ENCODE results near the gene ABHD10. TPM values are rescaled to one million over a fixed set of nuclear protein-coding genes. Genes with fewer than 3 reads are reported as not detected.

The ABHD10 gene
- total RNA-seq, 1 experiment from 2014 or later, result 30.3 TPM

DNA sequence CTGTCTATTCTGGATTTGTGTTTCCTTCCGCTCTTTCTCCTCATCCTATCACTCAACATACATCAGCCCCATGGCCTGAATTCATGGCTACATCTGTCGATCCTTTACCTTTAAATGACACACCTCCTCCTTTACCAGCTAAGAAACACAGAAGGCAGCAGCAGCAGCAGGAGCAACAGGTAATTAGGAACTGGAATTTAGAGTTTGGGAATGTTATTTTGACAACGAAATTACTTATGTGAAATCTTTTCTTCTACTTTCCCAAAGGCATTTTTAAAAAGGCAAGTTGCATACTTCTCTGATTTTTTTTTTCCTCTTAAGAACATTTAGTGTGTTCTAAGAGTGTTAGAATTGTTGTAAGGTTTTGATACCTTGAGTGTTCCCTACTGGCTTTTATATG lies 29.1 kb upstream of the ABHD10 start:
- no TSS peak for BruUV-seq (replicated peaks)
- H3K4me3 ChIP-seq (ENCODE audit: low read depth in 2 of 2, low read length in 2 of 2), result no peak overlapping the region
- peaks cover 2% of the 10 kb centered on the region; the same call in 1 of the 2 replicates for H3K27me3 ChIP-seq (ENCODE audit: control insufficient read depth, insufficient read depth, low read length)
- H3K27ac ChIP-seq (ENCODE audit: low read length), result no peak overlapping the region
- POLR2A ChIA-PET, result no interaction called here
- no peak for ATAC-seq
- no peaks in the 10 kb centered on the region for H3K4me1 ChIP-seq (ENCODE audit: control insufficient read depth, insufficient read depth, low read length)
- H3K36me3 ChIP-seq (ENCODE audit: control insufficient read depth, insufficient read depth, low read length), result no peaks in the 10 kb centered on the region
- no peaks in the 10 kb centered on the region for H3K9me3 ChIP-seq (ENCODE audit: control insufficient read depth, insufficient read depth, low read depth, low read length)
- TF ChIP-seq, protein P1, sequence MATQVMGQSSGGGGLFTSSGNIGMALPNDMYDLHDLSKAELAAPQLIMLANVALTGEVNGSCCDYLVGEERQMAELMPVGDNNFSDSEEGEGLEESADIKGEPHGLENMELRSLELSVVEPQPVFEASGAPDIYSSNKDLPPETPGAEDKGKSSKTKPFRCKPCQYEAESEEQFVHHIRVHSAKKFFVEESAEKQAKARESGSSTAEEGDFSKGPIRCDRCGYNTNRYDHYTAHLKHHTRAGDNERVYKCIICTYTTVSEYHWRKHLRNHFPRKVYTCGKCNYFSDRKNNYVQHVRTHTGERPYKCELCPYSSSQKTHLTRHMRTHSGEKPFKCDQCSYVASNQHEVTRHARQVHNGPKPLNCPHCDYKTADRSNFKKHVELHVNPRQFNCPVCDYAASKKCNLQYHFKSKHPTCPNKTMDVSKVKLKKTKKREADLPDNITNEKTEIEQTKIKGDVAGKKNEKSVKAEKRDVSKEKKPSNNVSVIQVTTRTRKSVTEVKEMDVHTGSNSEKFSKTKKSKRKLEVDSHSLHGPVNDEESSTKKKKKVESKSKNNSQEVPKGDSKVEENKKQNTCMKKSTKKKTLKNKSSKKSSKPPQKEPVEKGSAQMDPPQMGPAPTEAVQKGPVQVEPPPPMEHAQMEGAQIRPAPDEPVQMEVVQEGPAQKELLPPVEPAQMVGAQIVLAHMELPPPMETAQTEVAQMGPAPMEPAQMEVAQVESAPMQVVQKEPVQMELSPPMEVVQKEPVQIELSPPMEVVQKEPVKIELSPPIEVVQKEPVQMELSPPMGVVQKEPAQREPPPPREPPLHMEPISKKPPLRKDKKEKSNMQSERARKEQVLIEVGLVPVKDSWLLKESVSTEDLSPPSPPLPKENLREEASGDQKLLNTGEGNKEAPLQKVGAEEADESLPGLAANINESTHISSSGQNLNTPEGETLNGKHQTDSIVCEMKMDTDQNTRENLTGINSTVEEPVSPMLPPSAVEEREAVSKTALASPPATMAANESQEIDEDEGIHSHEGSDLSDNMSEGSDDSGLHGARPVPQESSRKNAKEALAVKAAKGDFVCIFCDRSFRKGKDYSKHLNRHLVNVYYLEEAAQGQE (IDR thresholded peaks at IDR 0.05; ENCODE audit: insufficient read depth in 1 of 2, low read depth in 2 of 2, low read length in 1 of 2), result no peak
- TF ChIP-seq, protein P2, sequence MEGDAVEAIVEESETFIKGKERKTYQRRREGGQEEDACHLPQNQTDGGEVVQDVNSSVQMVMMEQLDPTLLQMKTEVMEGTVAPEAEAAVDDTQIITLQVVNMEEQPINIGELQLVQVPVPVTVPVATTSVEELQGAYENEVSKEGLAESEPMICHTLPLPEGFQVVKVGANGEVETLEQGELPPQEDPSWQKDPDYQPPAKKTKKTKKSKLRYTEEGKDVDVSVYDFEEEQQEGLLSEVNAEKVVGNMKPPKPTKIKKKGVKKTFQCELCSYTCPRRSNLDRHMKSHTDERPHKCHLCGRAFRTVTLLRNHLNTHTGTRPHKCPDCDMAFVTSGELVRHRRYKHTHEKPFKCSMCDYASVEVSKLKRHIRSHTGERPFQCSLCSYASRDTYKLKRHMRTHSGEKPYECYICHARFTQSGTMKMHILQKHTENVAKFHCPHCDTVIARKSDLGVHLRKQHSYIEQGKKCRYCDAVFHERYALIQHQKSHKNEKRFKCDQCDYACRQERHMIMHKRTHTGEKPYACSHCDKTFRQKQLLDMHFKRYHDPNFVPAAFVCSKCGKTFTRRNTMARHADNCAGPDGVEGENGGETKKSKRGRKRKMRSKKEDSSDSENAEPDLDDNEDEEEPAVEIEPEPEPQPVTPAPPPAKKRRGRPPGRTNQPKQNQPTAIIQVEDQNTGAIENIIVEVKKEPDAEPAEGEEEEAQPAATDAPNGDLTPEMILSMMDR (IDR thresholded peaks at IDR 0.05), result no peak
- no peak for TF ChIP-seq POLR2AphosphoS5 (IDR thresholded peaks at IDR 0.05; ENCODE audit: low read depth, low read length)
- TF ChIP-seq TCF7L2 (IDR thresholded peaks at IDR 0.05; ENCODE audit: low read depth, low read length), result no peak
- TF ChIP-seq SIN3A (IDR thresholded peaks at IDR 0.05; ENCODE audit: borderline replicate concordance, insufficient read depth, low read depth, low read length), result no peak
- in situ Hi-C loops (cut with HindIII; ENCODE audit: low pct_unique_long_range_greater_than_20kb, low sequenced_read_pairs), result no loop called here
- intact Hi-C loops (cut with micrococcal nuclease; ENCODE audit: unreplicated experiment), result no loop called here
- no peak for DNase-seq (ENCODE audit: low read depth, low spot score)
- CTCF ChIA-PET, result no interaction called here

DNA sequence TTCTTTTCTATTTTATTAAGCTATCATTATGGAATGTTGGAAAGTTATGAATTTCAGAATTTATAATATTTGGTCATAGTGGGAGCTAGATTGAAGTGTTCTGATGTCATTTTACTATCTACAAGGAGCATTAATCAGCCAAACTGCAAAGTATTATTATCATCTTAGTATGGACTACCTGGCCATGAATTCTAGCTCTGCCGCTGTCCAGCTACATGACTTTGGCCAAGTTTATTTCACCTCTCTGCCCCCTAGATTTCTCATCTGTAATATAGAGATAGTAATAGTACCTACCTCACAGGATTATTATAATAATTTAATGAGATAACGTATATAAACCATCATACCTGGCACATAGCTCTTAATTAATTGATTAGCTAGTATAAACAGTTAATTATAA lies 27.8 kb upstream of the ABHD10 start:
- CTCF ChIA-PET, result no interaction called here
- ATAC-seq, result no peak

More for the DNA sequence above, 27.8 kb upstream of the ABHD10 start:
- no peak for DNase-seq (ENCODE audit: low read depth, low spot score)
- no peak overlapping the region for H3K4me3 ChIP-seq (ENCODE audit: low read depth in 2 of 2, low read length in 2 of 2)
- POLR2A ChIA-PET, result no interaction called here
- H3K27ac ChIP-seq (ENCODE audit: low read length), result no peak overlapping the region
- no TSS peak for BruUV-seq (replicated peaks)
- no peaks in the 10 kb centered on the region for H3K9me3 ChIP-seq (ENCODE audit: control insufficient read depth, insufficient read depth, low read depth, low read length)
- TF ChIP-seq, protein P1 (IDR thresholded peaks at IDR 0.05; ENCODE audit: insufficient read depth in 1 of 2, low read depth in 2 of 2, low read length in 1 of 2), result no peak
- TF ChIP-seq, protein P2 (IDR thresholded peaks at IDR 0.05), result no peak
- TF ChIP-seq TCF7L2 (IDR thresholded peaks at IDR 0.05; ENCODE audit: low read depth, low read length) (no peak), SIN3A (IDR thresholded peaks at IDR 0.05; ENCODE audit: borderline replicate concordance, insufficient read depth, low read depth, low read length) (no peak), POLR2AphosphoS5 (IDR thresholded peaks at IDR 0.05; ENCODE audit: low read depth, low read length) (no peak)
- H3K27me3 ChIP-seq (ENCODE audit: control insufficient read depth, insufficient read depth, low read length), result peaks cover 2% of the 10 kb centered on the region; the same call in 1 of the 2 replicates
- H3K36me3 ChIP-seq (ENCODE audit: control insufficient read depth, insufficient read depth, low read length), result no peaks in the 10 kb centered on the region
- H3K4me1 ChIP-seq (ENCODE audit: control insufficient read depth, insufficient read depth, low read length), result no peaks in the 10 kb centered on the region
- intact Hi-C loops (cut with micrococcal nuclease; ENCODE audit: unreplicated experiment), result no loop called here
- in situ Hi-C loops (cut with HindIII; ENCODE audit: low pct_unique_long_range_greater_than_20kb, low sequenced_read_pairs), result no loop called here
